OCI-LY7 (cell line): Measurements from ENCODE around the gene WDR70.

Source experiments
- EZH2phosphoT487 ChIP-seq: fragments of 200-600 bp; sonication (generic); IDR thresholded peaks from 2 replicates; pipeline ENCODE4 v1.6.1; 2018; ENCODE audit warnings: low read depth, borderline replicate concordance, mild to moderate bottlenecking, mixed run types, antibody characterized with exemption, low read length, moderate library complexity, mixed read lengths
- TF ChIP-seq, protein P1 (sequence below): fragments of 200-600 bp; sonication (generic); conservative IDR thresholded peaks from 2 replicates; pipeline ENCODE4 v1.5.1; 2014; ENCODE audit warnings: mild to moderate bottlenecking, antibody characterized with exemption, low read length, moderate library complexity, mixed read lengths

DNA sequence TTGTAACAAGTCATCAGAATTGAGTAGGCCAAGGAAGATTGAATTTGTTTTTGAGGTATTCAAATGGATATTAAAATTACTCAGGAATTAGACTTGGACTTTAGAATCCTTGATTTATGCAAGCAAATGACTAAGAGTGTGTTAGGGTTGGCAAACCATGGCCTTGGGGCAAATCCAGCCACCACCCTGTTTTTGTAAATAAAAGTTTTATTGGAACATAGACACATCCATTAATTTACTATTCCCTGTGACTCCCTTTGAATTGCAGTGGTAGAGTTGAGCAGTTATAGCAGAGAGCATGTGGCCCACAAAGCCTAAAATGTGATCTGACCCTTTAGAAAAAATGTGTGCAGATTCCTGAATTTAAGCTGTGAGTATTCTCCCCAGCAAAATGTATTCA lies 115.6 kb downstream of the WDR70 start:
- TF ChIP-seq, protein P1, sequence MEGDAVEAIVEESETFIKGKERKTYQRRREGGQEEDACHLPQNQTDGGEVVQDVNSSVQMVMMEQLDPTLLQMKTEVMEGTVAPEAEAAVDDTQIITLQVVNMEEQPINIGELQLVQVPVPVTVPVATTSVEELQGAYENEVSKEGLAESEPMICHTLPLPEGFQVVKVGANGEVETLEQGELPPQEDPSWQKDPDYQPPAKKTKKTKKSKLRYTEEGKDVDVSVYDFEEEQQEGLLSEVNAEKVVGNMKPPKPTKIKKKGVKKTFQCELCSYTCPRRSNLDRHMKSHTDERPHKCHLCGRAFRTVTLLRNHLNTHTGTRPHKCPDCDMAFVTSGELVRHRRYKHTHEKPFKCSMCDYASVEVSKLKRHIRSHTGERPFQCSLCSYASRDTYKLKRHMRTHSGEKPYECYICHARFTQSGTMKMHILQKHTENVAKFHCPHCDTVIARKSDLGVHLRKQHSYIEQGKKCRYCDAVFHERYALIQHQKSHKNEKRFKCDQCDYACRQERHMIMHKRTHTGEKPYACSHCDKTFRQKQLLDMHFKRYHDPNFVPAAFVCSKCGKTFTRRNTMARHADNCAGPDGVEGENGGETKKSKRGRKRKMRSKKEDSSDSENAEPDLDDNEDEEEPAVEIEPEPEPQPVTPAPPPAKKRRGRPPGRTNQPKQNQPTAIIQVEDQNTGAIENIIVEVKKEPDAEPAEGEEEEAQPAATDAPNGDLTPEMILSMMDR = no peak
- TF ChIP-seq EZH2phosphoT487 = no peak
